HEK293 (cell line): Measurements from ENCODE around the gene HSPB8.

Experiments used
- HOXA7 ChIP-seq: sonication (generic); formaldehyde crosslinking; IDR thresholded peaks from 2 replicates; pipeline ENCODE4 v1.8.1; 2022; ENCODE audit warnings: missing genetic modification reagents, borderline replicate concordance
- ZFP37 ChIP-seq: fragments of 450-650 bp; formaldehyde crosslinking; IDR thresholded peaks from 2 replicates; pipeline ENCODE4 v1.5.1; 2016; ENCODE audit warnings: missing biosample characterization, missing genetic modification characterization
- ZNF777 ChIP-seq: fragments of 450-650 bp; formaldehyde crosslinking; IDR thresholded peaks from 2 replicates; pipeline ENCODE4 v1.5.1; 2017; ENCODE audit warnings: missing biosample characterization, missing genetic modification characterization, borderline replicate concordance

GRCh38 chr12:119216084-119216483 lies 37.4 kb downstream of the HSPB8 start:
- TF ChIP-seq ZNF777 (tag by site-specific recombination) (no peak), ZFP37 (tag by site-specific recombination) (no peak), HOXA7 (no peak)
